ENCODE measurements around the gene XDH. TPM values are rescaled to one million over a fixed set of nuclear protein-coding genes. Genes with fewer than 3 reads are reported as not detected.

The XDH gene
- total RNA-seq, 1 donor from 2014 or later: 0.41 TPM

GRCh38 chr2:31324016-31324633 lies 90.4 kb downstream of the XDH start:
- ATAC-seq: no peak
- H3K27ac ChIP-seq: no peak overlapping the region
- intact Hi-C loops (cut with DNase I): no loop called here

GRCh38 chr2:31322371-31322770 lies 92.2 kb downstream of the XDH start:
- DNase-seq (no peak), ATAC-seq (no peak)
- no peaks in the 10 kb centered on the region for H3K27me3 ChIP-seq
- TF ChIP-seq, protein P1, sequence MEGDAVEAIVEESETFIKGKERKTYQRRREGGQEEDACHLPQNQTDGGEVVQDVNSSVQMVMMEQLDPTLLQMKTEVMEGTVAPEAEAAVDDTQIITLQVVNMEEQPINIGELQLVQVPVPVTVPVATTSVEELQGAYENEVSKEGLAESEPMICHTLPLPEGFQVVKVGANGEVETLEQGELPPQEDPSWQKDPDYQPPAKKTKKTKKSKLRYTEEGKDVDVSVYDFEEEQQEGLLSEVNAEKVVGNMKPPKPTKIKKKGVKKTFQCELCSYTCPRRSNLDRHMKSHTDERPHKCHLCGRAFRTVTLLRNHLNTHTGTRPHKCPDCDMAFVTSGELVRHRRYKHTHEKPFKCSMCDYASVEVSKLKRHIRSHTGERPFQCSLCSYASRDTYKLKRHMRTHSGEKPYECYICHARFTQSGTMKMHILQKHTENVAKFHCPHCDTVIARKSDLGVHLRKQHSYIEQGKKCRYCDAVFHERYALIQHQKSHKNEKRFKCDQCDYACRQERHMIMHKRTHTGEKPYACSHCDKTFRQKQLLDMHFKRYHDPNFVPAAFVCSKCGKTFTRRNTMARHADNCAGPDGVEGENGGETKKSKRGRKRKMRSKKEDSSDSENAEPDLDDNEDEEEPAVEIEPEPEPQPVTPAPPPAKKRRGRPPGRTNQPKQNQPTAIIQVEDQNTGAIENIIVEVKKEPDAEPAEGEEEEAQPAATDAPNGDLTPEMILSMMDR (IDR thresholded peaks at IDR 0.05): no peak
- H3K4me3 ChIP-seq: no peak overlapping the region
- intact Hi-C loops (cut with DNase I): no loop called here
- H3K36me3 ChIP-seq: no peaks in the 10 kb centered on the region
- no peak overlapping the region for H3K27ac ChIP-seq
- peaks cover 28% of the 10 kb centered on the region for H3K4me1 ChIP-seq
- H3K9me3 ChIP-seq: no peaks in the 10 kb centered on the region

More at GRCh38 chr2:31324016-31324633, 90.4 kb downstream of the XDH start:
- H3K36me3 ChIP-seq: no peaks in the 10 kb centered on the region
- no peak for DNase-seq
- TF ChIP-seq, protein P1 (IDR thresholded peaks at IDR 0.05): no peak
- H3K4me1 ChIP-seq: peaks cover 14% of the 10 kb centered on the region
- H3K4me3 ChIP-seq: peak overlapping the region; percentile 25
- H3K9me3 ChIP-seq: no peaks in the 10 kb centered on the region
- no peaks in the 10 kb centered on the region for H3K27me3 ChIP-seq

DNA sequence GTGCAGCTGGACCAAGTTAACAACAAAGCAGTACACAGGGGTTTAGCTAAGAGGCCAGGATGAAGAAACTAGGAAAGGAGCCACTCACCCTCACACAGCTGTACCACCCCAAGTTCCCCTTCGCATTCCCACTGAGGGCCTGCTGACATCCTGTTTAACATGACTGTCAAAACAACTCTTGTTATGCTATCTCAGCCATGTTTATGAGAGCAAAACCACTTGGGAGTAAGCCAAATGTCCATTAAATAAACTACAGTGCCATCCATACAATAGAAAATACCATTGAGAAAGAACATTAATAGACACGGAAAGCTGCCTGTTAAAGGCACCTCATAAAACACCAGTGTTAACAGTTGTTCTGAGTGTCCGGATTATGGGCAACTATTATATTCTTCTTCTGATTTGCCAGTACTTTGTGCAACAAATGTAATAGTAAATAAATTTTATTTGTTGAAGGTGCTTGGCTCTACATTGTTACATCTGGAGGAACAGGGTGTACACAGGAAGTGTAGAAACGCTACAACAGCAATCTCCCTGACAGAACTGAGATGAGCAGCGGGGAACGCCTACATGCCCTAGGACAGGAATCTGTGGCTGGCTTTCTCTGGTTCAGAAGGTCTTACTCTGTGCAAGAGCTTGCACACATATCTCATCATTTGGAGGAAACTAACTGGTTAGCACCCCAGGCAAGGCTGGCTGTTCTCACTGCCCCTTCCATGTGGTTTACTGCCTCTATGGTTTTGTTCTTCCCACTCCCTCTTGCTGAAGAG lies 95.0 kb downstream of the XDH start:
- H3K9me3 ChIP-seq: no peaks in the 10 kb centered on the region
- H3K27me3 ChIP-seq: no peaks in the 10 kb centered on the region
- peaks cover 28% of the 10 kb centered on the region for H3K4me1 ChIP-seq
- H3K27ac ChIP-seq: peak overlapping the region; percentile 78
- peak; percentile 90 for ATAC-seq
- no peaks in the 10 kb centered on the region for H3K36me3 ChIP-seq
- TF ChIP-seq, protein P1 (IDR thresholded peaks at IDR 0.05): no peak
- no peak overlapping the region for H3K4me3 ChIP-seq
- intact Hi-C loops (cut with DNase I): no loop called here
- no peak for DNase-seq

DNA sequence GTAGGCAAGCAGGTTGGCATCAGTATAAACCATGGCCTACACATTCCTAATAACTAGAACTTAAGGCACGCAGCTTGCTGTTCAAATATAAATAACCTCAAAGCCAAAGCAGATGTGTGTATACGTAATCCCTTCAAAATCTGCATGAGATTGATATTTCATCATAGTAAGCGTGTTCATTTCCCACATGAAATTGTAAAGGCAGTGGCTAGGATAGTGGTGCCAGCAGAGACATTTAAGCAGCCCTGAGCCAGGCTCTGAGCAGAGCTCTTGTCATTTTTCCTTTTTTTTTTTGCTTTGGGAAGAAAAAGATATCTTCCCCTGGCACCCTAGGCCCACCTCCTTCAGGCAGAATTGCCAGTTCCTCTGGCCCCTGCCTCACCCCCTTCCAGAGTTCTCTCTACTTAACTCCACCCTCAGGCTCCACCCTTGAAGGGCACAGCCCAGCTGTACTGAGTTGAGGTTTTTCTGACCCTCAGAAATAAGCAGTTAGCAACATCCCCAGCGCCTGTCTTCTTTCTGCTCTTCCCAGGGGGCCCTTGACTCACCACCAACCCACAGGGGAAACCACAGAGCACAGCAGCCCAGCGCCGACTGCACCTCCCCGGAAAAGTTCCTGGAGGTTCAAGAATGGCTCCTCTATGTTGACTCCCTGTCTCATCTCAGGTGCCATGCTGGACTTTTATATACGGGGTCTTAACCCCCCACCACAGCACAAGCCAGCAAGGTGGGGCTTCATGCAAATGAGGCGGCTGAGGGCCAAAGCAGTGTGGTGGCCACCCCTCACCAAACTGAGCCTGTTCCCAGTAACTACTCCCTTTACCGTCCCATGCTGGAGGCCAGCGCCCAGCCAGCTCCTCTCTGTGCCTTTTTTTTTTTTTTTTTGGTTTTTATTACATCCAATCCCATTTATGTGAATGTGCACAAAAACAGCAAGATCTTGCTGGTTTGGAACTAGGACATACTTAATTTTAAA lies 95.9 kb downstream of the XDH start:
- DNase-seq (no peak), ATAC-seq (peak; percentile 57)
- Histone ChIP-seq H3K27ac (peak overlapping the region; percentile 78), H3K27me3 (no peaks in the 10 kb centered on the region), H3K9me3 (no peaks in the 10 kb centered on the region), H3K36me3 (no peaks in the 10 kb centered on the region), H3K4me3 (no peak overlapping the region), H3K4me1 (peaks cover 28% of the 10 kb centered on the region)
- TF ChIP-seq, protein P1 (IDR thresholded peaks at IDR 0.05): no peak
- intact Hi-C loops (cut with DNase I): no loop called here

GRCh38 chr2:31317396-31317795 lies 97.1 kb downstream of the XDH start:
- no peak for DNase-seq
- H3K36me3 ChIP-seq: no peaks in the 10 kb centered on the region
- peaks cover 28% of the 10 kb centered on the region for H3K4me1 ChIP-seq

More at GRCh38 chr2:31317396-31317795, 97.1 kb downstream of the XDH start:
- intact Hi-C loops (cut with DNase I): no loop called here
- ATAC-seq: no peak
- no peaks in the 10 kb centered on the region for H3K27me3 ChIP-seq
- TF ChIP-seq, protein P1 (IDR thresholded peaks at IDR 0.05): no peak
- H3K27ac ChIP-seq: no peak overlapping the region
- no peak overlapping the region for H3K4me3 ChIP-seq
- no peaks in the 10 kb centered on the region for H3K9me3 ChIP-seq

Measured in upper lobe of right lung (tissue), 1 donor.